NB4 (cell line): ENCODE data around the gene KCNJ12.
A peak's percentile ranks its signal among the peaks of the same experiment; 100 is the strongest.
"Not testable (repeated sequence)": the region's sequence is repeated elsewhere in the genome, so short reads cannot be mapped to it uniquely, and the experiment has no call there.

Experiments
- DNase-seq: peaks from one replicate; pipeline ENCODE4 v3.0.0; 2010; ENCODE audit warnings: low read depth
- H3K4me3 ChIP-seq: one replicate; pipeline ENCODE4 v1.5.1; 2011; ENCODE audit warnings: mild to moderate bottlenecking, low read depth, low read length, moderate library complexity
- CTCF ChIP-seq: IDR thresholded peaks from one replicate; pipeline ENCODE4 v1.5.1; 2012; ENCODE audit warnings: low read depth, low read length
- MYC ChIP-seq: IDR thresholded peaks from 2 replicates; pipeline ENCODE4 v1.6.1; 2011; ENCODE audit warnings: low read depth, low read length
- POLR2A ChIP-seq: IDR thresholded peaks from 2 replicates; pipeline ENCODE4 v1.6.1; 2011; ENCODE audit warnings: mild to moderate bottlenecking; ENCODE audit not compliant: insufficient read length; ENCODE audit errors: extremely low read depth
- TF ChIP-seq, protein P1 (sequence below): IDR thresholded peaks from 2 replicates; pipeline ENCODE4 v1.6.1; 2011; ENCODE audit warnings: low read depth, low read length

The KCNJ12 gene

DNA sequence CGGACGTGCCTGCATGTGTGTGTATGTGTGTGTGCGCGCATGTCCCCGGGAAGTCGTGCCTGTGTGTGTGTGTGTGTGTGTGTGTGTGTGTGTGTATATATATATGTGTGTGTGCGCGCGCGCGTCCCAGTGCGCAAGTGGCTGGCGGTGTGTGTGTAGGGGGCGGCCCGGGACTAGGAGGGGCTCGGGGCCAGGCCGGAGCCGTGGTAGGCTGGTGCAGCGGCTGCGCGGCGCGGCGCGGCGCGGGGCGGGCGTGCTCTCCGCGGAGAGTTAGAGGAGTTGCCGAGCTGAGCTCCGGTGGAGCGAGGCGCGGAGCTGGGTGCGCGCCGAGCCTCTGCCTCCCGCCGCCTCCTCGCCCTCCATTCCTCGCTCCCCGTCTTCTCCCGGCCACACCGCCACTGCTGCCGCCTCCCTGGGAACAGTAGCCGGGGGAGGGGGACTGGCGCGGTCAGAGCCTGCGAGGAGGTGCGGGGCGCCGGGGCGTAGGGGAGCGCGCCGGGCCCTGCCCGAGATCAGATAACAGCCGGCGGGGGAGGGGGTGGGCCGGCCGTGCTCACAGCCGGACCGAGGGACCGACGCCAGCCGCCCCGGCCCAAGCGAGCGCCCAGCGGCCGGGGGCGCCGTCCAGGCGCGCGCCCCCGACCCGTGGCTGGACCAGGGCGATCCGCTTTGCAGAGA, at the start of gene KCNJ12:
Gene KCNJ12, plus strand, starts transcription at position 277 of the 678 bp plus-strand sequence. CDS start 38,986 bp downstream, outside the sequence.
- TF ChIP-seq MYC (no peak), CTCF (no peak), POLR2A (no peak)
- TF ChIP-seq, protein P1, sequence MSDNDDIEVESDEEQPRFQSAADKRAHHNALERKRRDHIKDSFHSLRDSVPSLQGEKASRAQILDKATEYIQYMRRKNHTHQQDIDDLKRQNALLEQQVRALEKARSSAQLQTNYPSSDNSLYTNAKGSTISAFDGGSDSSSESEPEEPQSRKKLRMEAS = no peak
- no peak within 1 kb of the TSS for H3K4me3 ChIP-seq
- DNase-seq = no peak

DNA sequence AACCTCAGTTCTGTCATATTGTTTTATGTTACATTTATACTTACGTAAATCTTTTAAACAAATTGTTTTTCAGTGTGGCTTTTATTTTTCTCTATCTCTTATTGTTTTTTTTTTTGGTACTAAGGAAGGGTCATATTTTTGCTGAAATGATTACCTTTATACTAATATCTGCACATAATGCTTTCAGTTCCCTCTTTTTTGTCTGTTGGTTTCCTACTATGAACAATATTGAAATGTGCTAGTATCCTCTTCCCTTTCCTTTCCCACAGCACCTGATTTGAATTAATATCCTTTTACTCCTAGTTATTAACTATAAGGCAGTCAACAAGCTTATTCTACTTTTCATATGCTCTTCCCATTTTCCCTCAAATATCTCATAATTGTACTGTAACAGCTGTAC, 48.2 kb upstream of the KCNJ12 start:
- H3K4me3 ChIP-seq, DNase-seq: not testable (repeated sequence)

GRCh38 chr17:21328778-21329177, 47.4 kb upstream of the KCNJ12 start:
- DNase-seq, H3K4me3 ChIP-seq: not testable (repeated sequence)

DNA sequence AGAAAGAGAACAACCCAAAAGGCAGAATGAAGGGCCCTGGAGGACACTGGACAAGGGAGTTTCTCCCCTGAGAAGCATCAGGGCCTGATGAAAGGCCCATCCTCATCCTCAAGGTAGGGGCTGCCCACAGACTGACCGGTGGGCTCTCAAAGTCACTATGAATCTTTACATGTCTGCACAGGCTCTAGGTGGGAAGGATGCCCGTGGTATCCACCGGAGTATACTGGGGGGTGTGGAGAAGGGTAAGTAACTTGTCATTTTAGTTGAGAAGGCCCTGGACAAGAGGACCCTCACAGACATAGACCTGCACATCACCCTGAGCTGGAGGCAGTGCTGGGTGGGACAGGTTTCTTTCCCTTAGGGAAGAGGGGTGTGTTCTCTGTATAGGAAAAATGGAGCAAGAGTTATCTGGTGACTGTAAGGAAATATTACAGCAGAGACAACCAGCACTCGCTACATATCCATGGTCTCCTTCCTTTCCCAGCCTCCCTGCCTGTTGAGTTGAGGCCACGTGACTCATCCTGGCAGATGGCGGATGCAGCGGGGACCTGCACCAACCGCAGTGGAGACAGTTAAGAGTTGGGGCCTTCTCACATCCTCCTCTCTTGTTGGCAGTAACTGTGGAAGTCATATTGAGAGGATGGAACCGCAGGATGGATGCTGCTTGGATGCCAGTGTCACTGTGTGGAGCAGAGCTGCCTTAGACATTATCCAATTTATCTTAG, 45.6 kb upstream of the KCNJ12 start:
- no peak for TF ChIP-seq POLR2A
- no peak for TF ChIP-seq CTCF
- TF ChIP-seq MYC = no peak
- TF ChIP-seq, protein P1 = no peak
- no peak overlapping the region for H3K4me3 ChIP-seq
- no peak for DNase-seq

DNA sequence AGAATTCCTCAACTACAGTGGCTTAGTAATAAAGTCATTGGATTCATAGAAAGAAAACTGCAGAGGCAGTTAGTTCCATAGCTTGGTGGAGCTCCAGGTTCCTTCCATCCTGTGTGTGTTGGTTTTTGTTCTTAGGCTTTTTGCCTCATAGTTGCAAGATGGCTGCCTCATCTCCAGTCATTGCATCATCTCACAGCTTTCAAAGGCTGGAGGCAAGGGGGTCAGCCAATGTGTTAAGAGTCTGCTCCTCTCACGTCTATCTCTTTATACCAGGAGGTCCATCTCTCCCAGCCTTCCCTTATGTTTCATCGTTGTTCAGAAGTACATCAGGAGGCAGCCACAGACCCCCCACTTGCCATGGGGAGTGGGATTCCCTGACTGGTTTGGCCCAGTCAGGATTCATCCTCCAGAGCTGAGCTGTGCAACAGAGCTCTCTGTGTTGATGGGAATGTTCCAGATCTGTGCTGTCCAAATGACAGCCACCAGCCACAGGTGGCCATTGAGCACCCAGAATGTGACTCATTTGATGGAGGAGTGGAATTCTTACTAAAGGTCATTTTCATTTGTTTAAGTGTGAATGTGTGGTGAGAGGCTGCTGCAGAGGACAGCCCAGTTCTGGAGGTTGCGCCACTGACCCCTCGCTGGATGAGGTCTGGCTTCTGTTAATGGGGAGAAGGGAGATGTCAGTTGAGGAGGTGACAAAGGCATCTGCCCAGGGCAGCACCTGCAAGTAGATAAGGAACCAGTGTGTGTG, 39.4 kb upstream of the KCNJ12 start:
- peak; percentile 23 for DNase-seq
- H3K4me3 ChIP-seq = not testable (repeated sequence)

DNA sequence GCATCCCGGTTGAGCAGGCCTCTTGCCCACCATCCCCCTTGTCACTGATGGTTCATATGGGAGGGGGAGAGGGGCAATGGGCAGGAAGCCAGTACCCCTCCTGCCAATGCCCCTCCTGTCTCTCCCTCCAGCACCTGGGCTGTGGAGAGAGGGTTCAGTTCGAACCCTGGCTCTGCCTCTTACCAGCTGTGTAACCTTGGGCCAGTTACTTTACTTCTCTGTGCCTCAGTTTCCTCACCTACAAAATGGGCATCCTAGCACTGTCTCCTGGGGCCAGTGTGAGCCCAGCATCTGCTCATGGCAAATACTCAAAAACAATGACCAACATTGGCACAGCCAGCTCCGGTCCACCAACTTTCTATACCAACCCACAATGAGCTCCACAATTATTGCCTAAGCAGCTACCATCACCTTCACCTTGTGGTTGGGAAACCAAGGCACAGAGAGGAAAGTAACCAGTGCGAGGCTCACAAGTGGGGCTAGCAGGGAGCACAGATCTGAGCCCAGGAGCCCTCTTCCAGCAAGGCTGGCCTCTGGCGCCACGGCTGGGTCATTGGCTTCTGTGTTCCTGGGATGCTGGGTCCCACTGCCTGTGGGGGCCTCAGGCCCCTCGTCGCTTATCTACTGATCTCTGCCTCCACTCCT, 38.1 kb upstream of the KCNJ12 start:
- H3K4me3 ChIP-seq, DNase-seq: not testable (repeated sequence)

- TF ChIP-seq MYC (no peak), POLR2A (no peak), CTCF (no peak)
- TF ChIP-seq, protein P1 = no peak
- H3K4me3 ChIP-seq = no peak overlapping the region
- DNase-seq = no peak
Observed at GRCh38 chr17:21339011-21339410, 37.1 kb upstream of the KCNJ12 start.

GRCh38 chr17:21339571-21339970, 36.6 kb upstream of the KCNJ12 start:
- not testable (repeated sequence) for H3K4me3 ChIP-seq, DNase-seq

DNA sequence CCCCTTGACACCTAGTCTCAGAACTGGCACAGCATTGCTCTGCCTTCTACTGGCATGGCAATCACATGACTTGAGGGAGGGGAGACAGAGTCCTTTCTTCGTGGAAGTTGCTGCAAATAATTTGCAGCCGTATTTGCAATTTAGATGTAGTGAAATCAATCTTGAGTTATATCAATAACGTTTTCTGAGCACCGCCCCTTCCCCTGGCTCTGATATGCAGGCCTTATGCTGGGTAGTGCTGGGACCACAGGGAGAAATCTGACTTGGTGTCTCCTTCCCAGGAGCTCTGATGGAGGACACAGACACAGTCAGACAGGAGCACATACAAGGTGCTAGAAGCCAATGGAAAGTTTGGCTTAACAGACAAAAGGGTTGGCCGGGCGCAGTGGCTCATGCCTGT, 35.8 kb upstream of the KCNJ12 start:
- H3K4me3 ChIP-seq, DNase-seq: not testable (repeated sequence)

GRCh38 chr17:21341279-21341678, 34.9 kb upstream of the KCNJ12 start:
- DNase-seq, H3K4me3 ChIP-seq: not testable (repeated sequence)

DNA sequence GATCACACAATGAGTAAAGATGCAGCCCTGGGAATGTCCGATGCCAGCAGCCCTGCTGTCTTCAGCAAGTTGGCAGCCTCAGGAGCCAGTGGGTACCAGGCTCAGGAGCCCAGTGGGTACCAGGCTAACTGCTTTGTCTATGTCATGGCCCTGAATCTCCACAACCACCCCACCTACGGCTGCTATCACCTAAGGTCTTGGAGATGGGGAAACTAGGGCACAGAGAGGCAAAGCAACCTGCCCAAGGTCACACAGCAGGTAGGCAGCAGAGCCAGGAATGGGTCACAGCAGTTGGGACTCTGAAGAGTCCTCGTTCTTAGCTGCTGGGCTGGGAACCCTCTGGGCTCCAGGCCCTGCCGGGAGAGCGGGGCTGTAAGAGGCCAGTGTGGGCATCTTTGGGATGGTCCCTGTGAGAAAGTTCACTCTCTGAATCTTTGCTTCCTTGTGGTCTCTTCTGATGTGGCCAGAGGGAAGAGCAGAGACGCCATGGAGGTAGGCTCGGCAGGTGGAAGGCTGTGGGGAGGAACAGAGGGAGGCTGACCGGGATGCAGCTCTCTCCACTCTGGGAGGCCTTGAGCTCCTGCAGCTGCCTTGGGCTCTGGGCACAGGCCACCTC, 34.1 kb upstream of the KCNJ12 start:
- not testable (repeated sequence) for H3K4me3 ChIP-seq, DNase-seq
